CD4-positive, alpha-beta T cell (primary cell): Measurements from ENCODE around the gene MON2. TPM values are rescaled to one million over a fixed set of nuclear protein-coding genes. Genes with fewer than 3 reads are reported as not detected.

Source experiments
- ATAC-seq: fragments of 200-7000 bp; cut with Tn5 transposase; one replicate; pipeline ENCODE4 v1.10.0; 2022; ENCODE audit warnings: mild to moderate bottlenecking; ENCODE audit not compliant: poor library complexity
- CTCF ChIA-PET: fragments of 350-600 bp; sonication (Branson Sonifier 250); formaldehyde crosslinking; loops from one replicate; lab custom pipeline; 2021; ENCODE audit warnings: antibody characterized with exemption, inconsistent platforms; lab: Charles Lee
- POLR2A ChIA-PET: fragments of 350-600 bp; sonication (Branson Sonifier 250); formaldehyde crosslinking; loops from one replicate; lab custom pipeline; 2021; ENCODE audit warnings: antibody characterized with exemption, inconsistent platforms; lab: Charles Lee
- DNase-seq, 14 experiments: peaks; one replicate each; pipeline ENCODE4 v3.0.0-alpha.2; 2013 to 2020; ENCODE audit warnings: mixed read lengths in 2 of 14
- H3K27ac ChIP-seq, 2 donors: one replicate each; pipeline versions ENCODE4 v1.5.1 to v1.7.0; 2013; ENCODE audit warnings: low read length in 2 of 2, low read depth in 1 of 2, mild to moderate bottlenecking in 1 of 2
- H3K27me3 ChIP-seq, 2 experiments: 1 replicate in 1 of 2; 2 replicates in 1 of 2; pipeline versions ENCODE4 v1.6.1 to v1.7.0; 2013; ENCODE audit warnings: low read length in 2 of 2, control low read depth in 1 of 2, mild to moderate bottlenecking in 1 of 2, moderate library complexity in 1 of 2; ENCODE audit not compliant: insufficient read depth in 2 of 2, control insufficient read depth in 1 of 2
- H3K36me3 ChIP-seq: one replicate; pipeline ENCODE4 v1.6.1; 2013; ENCODE audit warnings: low read length, control low read depth; ENCODE audit not compliant: insufficient read depth
- H3K4me1 ChIP-seq: one replicate; pipeline ENCODE4 v1.6.1; 2013; ENCODE audit warnings: low read length, control low read depth; ENCODE audit not compliant: insufficient read depth
- H3K4me3 ChIP-seq: one replicate; pipeline ENCODE4 v1.5.1; 2013; ENCODE audit warnings: mild to moderate bottlenecking, low read length, moderate library complexity
- H3K9me3 ChIP-seq, 2 experiments: 1 replicate in 1 of 2; 2 replicates in 1 of 2; pipeline versions ENCODE4 v1.6.1 to v1.7.0; 2013; ENCODE audit warnings: low read length in 2 of 2, mild to moderate bottlenecking in 2 of 2, control low read depth in 1 of 2, moderate library complexity in 1 of 2; ENCODE audit not compliant: control insufficient read depth in 1 of 2, insufficient read depth in 1 of 2
- H3K27ac Mint-ChIP-seq: one replicate; pipeline ENCODE4 v1.8.0; 2020; ENCODE audit warnings: mixed read lengths
- H3K27me3 Mint-ChIP-seq: one replicate; pipeline ENCODE4 v1.8.0; 2021; ENCODE audit warnings: mixed read lengths
- H3K36me3 Mint-ChIP-seq: one replicate; pipeline ENCODE4 v1.8.0; 2021; ENCODE audit warnings: low read depth, mixed read lengths
- H3K4me1 Mint-ChIP-seq: one replicate; pipeline ENCODE4 v1.8.0; 2021; ENCODE audit warnings: low read depth, mixed read lengths
- H3K4me3 Mint-ChIP-seq: one replicate; pipeline ENCODE4 v1.8.0; 2020; ENCODE audit warnings: mild to moderate bottlenecking, mixed read lengths
- H3K9me3 Mint-ChIP-seq: one replicate; pipeline ENCODE4 v1.8.0; 2020; ENCODE audit warnings: mixed read lengths
- intact Hi-C, 2 experiments: fragments of 100-400 bp; cut with DNase I in 1 of 2; cut with micrococcal nuclease in 1 of 2; formaldehyde crosslinking; loops; one replicate each; pipeline versions ENCODE4 v1.15.1 to v1.9.0; 2023 to 2025; cut with DNase I, micrococcal nuclease
- total RNA-seq, 174 experiments: library from RNA in 2 of 174; stranded (reverse) in 2 of 174; gene quantifications; one replicate each; pipeline ENCODE4 v1.2.3 and lab custom pipeline; 2021 to 2026
- TF ChIP-seq, protein P1 (sequence below): fragments of 200-600 bp; IDR thresholded peaks from one replicate; pipeline ENCODE4 v1.8.0; 2022; ENCODE audit warnings: antibody characterized with exemption, mild to moderate bottlenecking

The MON2 gene
- total RNA-seq, 2 experiments from 2014 or later: 51.8 to 52.6 TPM

DNA sequence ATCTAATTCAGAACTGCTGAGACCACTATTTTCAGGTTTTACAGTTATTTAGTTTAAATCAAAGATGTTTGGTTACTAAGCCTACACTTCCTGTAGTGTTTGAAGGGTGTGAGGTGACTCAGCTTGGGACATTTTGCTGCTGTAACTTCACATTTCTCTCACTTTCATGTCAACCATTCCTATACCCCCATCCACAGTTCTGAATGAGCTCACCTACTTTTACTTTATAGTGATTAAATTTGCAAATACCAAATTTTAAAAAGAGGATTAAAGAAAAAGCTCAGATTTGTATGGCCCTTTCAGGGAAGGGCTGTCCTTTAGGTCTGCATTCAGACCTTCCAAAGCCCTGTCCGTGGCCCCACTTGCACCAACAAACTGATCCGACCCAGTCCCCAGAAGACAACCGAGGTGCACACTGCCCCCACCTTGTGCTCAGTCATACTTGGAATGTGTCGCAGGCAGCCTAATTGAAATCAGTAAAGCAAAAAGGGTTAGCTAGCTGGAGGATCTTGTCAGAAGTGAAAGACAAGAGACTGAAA, 174.4 kb downstream of the MON2 start:
- peaks cover 14% of the 10 kb centered on the region for H3K4me1 Mint-ChIP-seq
- Histone ChIP-seq H3K27ac (no peak overlapping the region), H3K4me1 (peaks cover 3% of the 10 kb centered on the region), H3K36me3 (no peaks in the 10 kb centered on the region), H3K9me3 (no peaks in the 10 kb centered on the region), H3K4me3 (no peak overlapping the region), H3K27me3 (peaks cover 3 to 11% of the 10 kb centered on the region in 2 experiments)
- H3K27ac Mint-ChIP-seq: no peak overlapping the region
- TF ChIP-seq, protein P1, sequence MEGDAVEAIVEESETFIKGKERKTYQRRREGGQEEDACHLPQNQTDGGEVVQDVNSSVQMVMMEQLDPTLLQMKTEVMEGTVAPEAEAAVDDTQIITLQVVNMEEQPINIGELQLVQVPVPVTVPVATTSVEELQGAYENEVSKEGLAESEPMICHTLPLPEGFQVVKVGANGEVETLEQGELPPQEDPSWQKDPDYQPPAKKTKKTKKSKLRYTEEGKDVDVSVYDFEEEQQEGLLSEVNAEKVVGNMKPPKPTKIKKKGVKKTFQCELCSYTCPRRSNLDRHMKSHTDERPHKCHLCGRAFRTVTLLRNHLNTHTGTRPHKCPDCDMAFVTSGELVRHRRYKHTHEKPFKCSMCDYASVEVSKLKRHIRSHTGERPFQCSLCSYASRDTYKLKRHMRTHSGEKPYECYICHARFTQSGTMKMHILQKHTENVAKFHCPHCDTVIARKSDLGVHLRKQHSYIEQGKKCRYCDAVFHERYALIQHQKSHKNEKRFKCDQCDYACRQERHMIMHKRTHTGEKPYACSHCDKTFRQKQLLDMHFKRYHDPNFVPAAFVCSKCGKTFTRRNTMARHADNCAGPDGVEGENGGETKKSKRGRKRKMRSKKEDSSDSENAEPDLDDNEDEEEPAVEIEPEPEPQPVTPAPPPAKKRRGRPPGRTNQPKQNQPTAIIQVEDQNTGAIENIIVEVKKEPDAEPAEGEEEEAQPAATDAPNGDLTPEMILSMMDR: no peak
- no peaks in the 10 kb centered on the region for H3K36me3 Mint-ChIP-seq
- H3K4me3 Mint-ChIP-seq: no peak overlapping the region
- intact Hi-C loops: no loop called here
- ATAC-seq (peak; percentile 87), DNase-seq (peak in 5 of 14 experiments; percentile 7 to 53 (median 40))
- POLR2A ChIA-PET: interaction anchor here (1.9 kb wide), 1 partner anchor 38 kb away, joined by 12 read pairs; no protein-coding TSS in a partner anchor
- CTCF ChIA-PET: interaction anchor here (1.0 kb wide), 2 partner anchors 10 to 38 kb away, joined by 3 read pairs; no protein-coding TSS in a partner anchor
- H3K27me3 Mint-ChIP-seq: peaks cover 12% of the 10 kb centered on the region
- no peaks in the 10 kb centered on the region for H3K9me3 Mint-ChIP-seq

- Histone ChIP-seq H3K4me1 (peaks cover 3% of the 10 kb centered on the region), H3K9me3 (no peaks in the 10 kb centered on the region), H3K27ac (no peak overlapping the region), H3K27me3 (no peaks in the 10 kb centered on the region), H3K36me3 (no peaks in the 10 kb centered on the region), H3K4me3 (no peak overlapping the region)
- Mint-ChIP-seq H3K27me3 (peaks cover under 1% of the 10 kb centered on the region), H3K4me1 (peaks cover 14% of the 10 kb centered on the region), H3K27ac (no peak overlapping the region), H3K4me3 (no peak overlapping the region), H3K9me3 (no peaks in the 10 kb centered on the region), H3K36me3 (no peaks in the 10 kb centered on the region)
- ChIA-PET POLR2A (interaction anchor here (0.6 kb wide), 1 partner anchor 1167 kb away, joined by 4 read pairs; no protein-coding TSS in a partner anchor), CTCF (interaction anchor here (0.9 kb wide), 1 partner anchor 128 kb away, joined by 3 read pairs; no protein-coding TSS in a partner anchor)
- ATAC-seq: no peak
- intact Hi-C loops: no loop called here
- no peak for DNase-seq
- TF ChIP-seq, protein P1: no peak
These were observed 175.9 kb downstream of the MON2 start for GRCh38 chr12:62642486-62642885.

- Mint-ChIP-seq H3K27me3 (no peaks in the 10 kb centered on the region), H3K36me3 (no peaks in the 10 kb centered on the region), H3K4me3 (no peak overlapping the region), H3K27ac (no peak overlapping the region), H3K9me3 (no peaks in the 10 kb centered on the region), H3K4me1 (peaks cover 14% of the 10 kb centered on the region)
- Histone ChIP-seq H3K9me3 (no peaks in the 10 kb centered on the region), H3K4me3 (no peak overlapping the region), H3K27me3 (no peaks in the 10 kb centered on the region), H3K27ac (no peak overlapping the region), H3K36me3 (no peaks in the 10 kb centered on the region), H3K4me1 (peaks cover 3% of the 10 kb centered on the region)
- TF ChIP-seq, protein P1: no peak
- intact Hi-C loops: no loop called here
- ATAC-seq: no peak
- POLR2A ChIA-PET: no interaction called here
- DNase-seq: no peak
- CTCF ChIA-PET: interaction anchor here (0.9 kb wide), 1 partner anchor 127 kb away, joined by 3 read pairs; no protein-coding TSS in a partner anchor
These were observed 176.9 kb downstream of the MON2 start for GRCh38 chr12:62643486-62643885.
